Measurements from ENCODE around the gene INPP4B. TPM values are rescaled to one million over a fixed set of nuclear protein-coding genes. Genes with fewer than 3 reads are reported as not detected.

The INPP4B gene
- total and polyA plus RNA-seq, 7 donors: 1.5 to 16.8 (median 9.5) TPM

DNA sequence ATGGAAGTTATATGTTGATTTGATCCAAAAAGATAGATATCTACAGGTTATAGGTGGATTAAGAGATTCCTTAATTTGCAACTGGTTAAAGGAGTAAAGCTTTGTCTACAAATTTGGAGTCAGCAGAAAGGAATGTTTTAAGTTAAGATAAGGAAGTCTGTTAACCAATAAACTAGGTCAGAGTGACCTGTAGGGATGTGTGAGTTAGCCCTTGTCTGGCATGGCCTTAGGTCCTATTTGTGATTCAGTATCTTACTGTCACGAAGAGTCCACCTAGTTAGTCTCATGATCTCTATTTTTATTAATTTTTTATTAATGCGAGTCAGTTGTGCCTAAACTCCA lies 230.8 kb downstream of the INPP4B start:
- no peaks in the 10 kb centered on the region for H3K27me3 ChIP-seq (ENCODE audit: insufficient read depth in 3 of 3, low read length in 2 of 3)
- ATAC-seq (no peak), DNase-seq (no peak)
- WGBS, 3 donors: 88 to 96% (median 92%) methylated on average over 2 of the region's 2 CpGs
- intact Hi-C loops (cut with DNase I): no loop called here
- no peaks in the 10 kb centered on the region for H3K4me1 ChIP-seq
- no peak overlapping the region for H3K4me3 ChIP-seq
- H3K9me3 ChIP-seq: peaks cover 5% of the 10 kb centered on the region
- H3K27ac ChIP-seq: no peak overlapping the region
- TF ChIP-seq, protein P1, sequence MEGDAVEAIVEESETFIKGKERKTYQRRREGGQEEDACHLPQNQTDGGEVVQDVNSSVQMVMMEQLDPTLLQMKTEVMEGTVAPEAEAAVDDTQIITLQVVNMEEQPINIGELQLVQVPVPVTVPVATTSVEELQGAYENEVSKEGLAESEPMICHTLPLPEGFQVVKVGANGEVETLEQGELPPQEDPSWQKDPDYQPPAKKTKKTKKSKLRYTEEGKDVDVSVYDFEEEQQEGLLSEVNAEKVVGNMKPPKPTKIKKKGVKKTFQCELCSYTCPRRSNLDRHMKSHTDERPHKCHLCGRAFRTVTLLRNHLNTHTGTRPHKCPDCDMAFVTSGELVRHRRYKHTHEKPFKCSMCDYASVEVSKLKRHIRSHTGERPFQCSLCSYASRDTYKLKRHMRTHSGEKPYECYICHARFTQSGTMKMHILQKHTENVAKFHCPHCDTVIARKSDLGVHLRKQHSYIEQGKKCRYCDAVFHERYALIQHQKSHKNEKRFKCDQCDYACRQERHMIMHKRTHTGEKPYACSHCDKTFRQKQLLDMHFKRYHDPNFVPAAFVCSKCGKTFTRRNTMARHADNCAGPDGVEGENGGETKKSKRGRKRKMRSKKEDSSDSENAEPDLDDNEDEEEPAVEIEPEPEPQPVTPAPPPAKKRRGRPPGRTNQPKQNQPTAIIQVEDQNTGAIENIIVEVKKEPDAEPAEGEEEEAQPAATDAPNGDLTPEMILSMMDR (IDR thresholded peaks at IDR 0.05): no peak
- no peaks in the 10 kb centered on the region for H3K36me3 ChIP-seq (ENCODE audit: insufficient read depth in 1 of 2, low read depth in 1 of 2)

DNA sequence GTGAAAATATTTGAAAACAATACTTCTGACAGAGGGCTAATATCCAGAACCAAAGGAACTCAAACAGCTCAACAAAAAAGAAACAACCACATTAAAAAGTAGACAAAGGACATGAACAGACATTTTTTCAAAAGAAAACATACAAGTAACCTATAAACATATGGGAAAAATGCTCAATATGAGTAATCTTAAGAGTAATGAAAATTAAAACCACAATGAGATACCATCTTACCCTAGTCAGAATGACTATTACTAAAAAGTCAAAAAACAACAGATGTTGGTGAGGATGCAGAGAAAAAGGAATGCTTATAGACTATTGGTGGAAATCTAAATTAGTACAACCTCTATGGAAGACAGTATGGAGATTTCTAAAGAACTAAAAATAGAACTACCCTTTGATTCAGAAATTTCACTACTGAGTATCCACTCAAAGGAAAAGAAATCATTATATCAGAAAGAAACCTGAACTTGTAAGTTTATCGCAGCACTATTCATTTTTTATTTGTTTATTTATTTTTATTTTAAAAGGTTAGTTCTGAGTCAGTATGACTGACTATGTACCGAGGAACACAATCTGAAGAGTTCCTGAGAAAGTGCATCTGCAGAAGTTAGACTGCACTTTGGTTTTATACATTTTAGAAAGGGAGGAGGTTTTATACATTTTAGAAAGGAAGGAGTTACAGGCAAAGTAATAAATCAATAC lies 231.3 kb downstream of the INPP4B start:
- H3K36me3 ChIP-seq (ENCODE audit: insufficient read depth in 1 of 2, low read depth in 1 of 2): no peaks in the 10 kb centered on the region
- H3K9me3 ChIP-seq: peaks cover 5% of the 10 kb centered on the region
- H3K27me3 ChIP-seq (ENCODE audit: insufficient read depth in 3 of 3, low read length in 2 of 3): no peaks in the 10 kb centered on the region
- ATAC-seq: no peak
- no peak overlapping the region for H3K27ac ChIP-seq
- no peaks in the 10 kb centered on the region for H3K4me1 ChIP-seq
- TF ChIP-seq, protein P1 (IDR thresholded peaks at IDR 0.05): no peak
- H3K4me3 ChIP-seq: no peak overlapping the region
- no peak for DNase-seq
- intact Hi-C loops (cut with DNase I): no loop called here
- 92 to 96% (median 96%) methylated on average over 2 of the region's 2 CpGs for WGBS, 3 donors

DNA sequence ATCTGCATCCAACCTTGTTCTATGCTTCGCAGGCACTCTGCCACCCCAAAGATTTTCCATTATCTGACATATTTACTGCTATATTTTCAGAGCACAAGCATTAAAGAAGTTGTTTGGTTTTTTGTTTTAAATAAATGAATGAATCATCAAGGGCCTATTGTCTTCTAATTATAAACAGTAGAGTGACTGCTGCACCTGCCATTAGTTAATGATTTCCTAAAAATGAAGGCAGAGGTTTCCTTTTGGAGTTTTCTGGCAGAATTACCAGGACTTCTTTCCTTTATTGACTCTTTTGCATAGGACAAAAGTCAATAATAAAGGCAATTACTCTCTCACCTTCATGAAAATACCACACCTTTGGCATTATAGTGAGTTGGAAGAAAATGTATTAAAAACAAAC lies 238.1 kb downstream of the INPP4B start:
- H3K4me1 ChIP-seq: no peaks in the 10 kb centered on the region
- WGBS, 3 donors: 77 to 80% (median 78%) methylated on average over 1 of the region's 1 CpG
- H3K36me3 ChIP-seq (ENCODE audit: insufficient read depth in 1 of 2, low read depth in 1 of 2): no peaks in the 10 kb centered on the region
- H3K9me3 ChIP-seq: no peaks in the 10 kb centered on the region
- no peak overlapping the region for H3K4me3 ChIP-seq
- DNase-seq (no peak), ATAC-seq (no peak)
- TF ChIP-seq, protein P1 (IDR thresholded peaks at IDR 0.05): no peak
- intact Hi-C loops (cut with DNase I): no loop called here
- H3K27ac ChIP-seq: no peak overlapping the region
- no peaks in the 10 kb centered on the region for H3K27me3 ChIP-seq (ENCODE audit: insufficient read depth in 3 of 3, low read length in 2 of 3)

DNA sequence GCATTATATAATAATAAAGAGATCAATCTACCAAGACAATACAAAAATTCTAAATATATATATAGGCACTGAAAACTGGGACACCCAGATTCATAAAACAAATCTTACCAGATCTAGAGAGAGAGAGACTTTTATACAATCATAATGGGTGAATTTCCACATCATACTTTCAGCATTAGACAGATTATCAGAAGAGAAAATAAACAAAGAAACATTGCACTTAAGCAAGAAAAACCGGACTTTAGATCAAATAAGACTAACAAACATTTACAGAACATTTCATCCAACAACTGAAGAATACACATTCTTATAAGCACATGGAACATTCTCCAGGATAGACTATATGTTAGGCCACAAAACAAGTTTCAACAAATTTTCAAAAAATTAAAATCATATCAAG lies 245.1 kb downstream of the INPP4B start:
- no peak for DNase-seq
- no peaks in the 10 kb centered on the region for H3K4me1 ChIP-seq
- intact Hi-C loops (cut with DNase I): no loop called here
- H3K9me3 ChIP-seq: peaks cover 4% of the 10 kb centered on the region
- no peaks in the 10 kb centered on the region for H3K27me3 ChIP-seq (ENCODE audit: insufficient read depth in 3 of 3, low read length in 2 of 3)
- 89 to 97% (median 97%) methylated on average over 1 of the region's 1 CpG for WGBS, 3 donors
- TF ChIP-seq, protein P1 (IDR thresholded peaks at IDR 0.05): no peak
- H3K36me3 ChIP-seq (ENCODE audit: insufficient read depth in 1 of 2, low read depth in 1 of 2): no peaks in the 10 kb centered on the region
- H3K27ac ChIP-seq: no peak overlapping the region
- no peak overlapping the region for H3K4me3 ChIP-seq
- no peak for ATAC-seq

DNA sequence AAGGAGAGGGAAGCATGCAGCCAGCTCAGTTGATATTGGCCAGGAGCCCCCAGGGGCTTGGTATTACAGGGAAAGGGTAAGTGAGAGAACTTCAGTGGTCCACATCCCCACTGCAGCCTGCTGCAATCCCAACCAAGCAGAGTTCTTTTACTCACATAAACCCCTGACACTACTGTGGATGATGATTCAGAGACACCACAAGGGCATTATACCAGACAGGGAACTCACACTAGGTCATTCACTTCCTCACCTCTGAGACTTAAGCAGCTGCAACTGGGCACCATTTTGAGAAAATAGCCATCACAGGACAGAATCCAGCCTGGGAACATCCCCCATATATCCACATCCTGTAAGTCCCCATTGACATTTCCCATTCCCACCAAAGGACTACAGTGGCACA lies 248.0 kb downstream of the INPP4B start:
- ATAC-seq (no peak), DNase-seq (no peak)
- H3K27me3 ChIP-seq (ENCODE audit: insufficient read depth in 3 of 3, low read length in 2 of 3): no peaks in the 10 kb centered on the region
- no peak overlapping the region for H3K27ac ChIP-seq
- TF ChIP-seq, protein P1 (IDR thresholded peaks at IDR 0.05): no peak
- H3K36me3 ChIP-seq (ENCODE audit: insufficient read depth in 1 of 2, low read depth in 1 of 2): no peaks in the 10 kb centered on the region
- no peak overlapping the region for H3K4me3 ChIP-seq
- H3K9me3 ChIP-seq: peaks cover 4% of the 10 kb centered on the region
- intact Hi-C loops (cut with DNase I): no loop called here
- no peaks in the 10 kb centered on the region for H3K4me1 ChIP-seq

All from psoas muscle (tissue), 8 donors.